ENCODE data around the gene MYOCOS.
"Not testable (repeated sequence)": the region's sequence is repeated elsewhere in the genome, so short reads cannot be mapped to it uniquely, and the experiment has no call there.

MYOCOS gene

GRCh38 chr1:171611306-171611705 is 10.7 kb upstream of the MYOCOS start:
- Histone ChIP-seq H3K27ac (replicated peaks) (no peak overlapping the region), H3K4me3 (replicated peaks; ENCODE audit: insufficient read depth, low read length) (no peak overlapping the region), H3K27me3 (ENCODE audit: insufficient read depth, poor library complexity, severe bottlenecking) (no peaks in the 10 kb centered on the region)
- TF ChIP-seq GABPA (IDR thresholded peaks at IDR 0.05; ENCODE audit: low read depth): no peak
- DNase-seq (ENCODE audit: low read depth in 1 of 2, low spot score in 1 of 2): no peak

GRCh38 chr1:171613282-171613681 is 8.8 kb upstream of the MYOCOS start:
- TF ChIP-seq GABPA (IDR thresholded peaks at IDR 0.05; ENCODE audit: low read depth): no peak
- TF ChIP-seq, protein P1, sequence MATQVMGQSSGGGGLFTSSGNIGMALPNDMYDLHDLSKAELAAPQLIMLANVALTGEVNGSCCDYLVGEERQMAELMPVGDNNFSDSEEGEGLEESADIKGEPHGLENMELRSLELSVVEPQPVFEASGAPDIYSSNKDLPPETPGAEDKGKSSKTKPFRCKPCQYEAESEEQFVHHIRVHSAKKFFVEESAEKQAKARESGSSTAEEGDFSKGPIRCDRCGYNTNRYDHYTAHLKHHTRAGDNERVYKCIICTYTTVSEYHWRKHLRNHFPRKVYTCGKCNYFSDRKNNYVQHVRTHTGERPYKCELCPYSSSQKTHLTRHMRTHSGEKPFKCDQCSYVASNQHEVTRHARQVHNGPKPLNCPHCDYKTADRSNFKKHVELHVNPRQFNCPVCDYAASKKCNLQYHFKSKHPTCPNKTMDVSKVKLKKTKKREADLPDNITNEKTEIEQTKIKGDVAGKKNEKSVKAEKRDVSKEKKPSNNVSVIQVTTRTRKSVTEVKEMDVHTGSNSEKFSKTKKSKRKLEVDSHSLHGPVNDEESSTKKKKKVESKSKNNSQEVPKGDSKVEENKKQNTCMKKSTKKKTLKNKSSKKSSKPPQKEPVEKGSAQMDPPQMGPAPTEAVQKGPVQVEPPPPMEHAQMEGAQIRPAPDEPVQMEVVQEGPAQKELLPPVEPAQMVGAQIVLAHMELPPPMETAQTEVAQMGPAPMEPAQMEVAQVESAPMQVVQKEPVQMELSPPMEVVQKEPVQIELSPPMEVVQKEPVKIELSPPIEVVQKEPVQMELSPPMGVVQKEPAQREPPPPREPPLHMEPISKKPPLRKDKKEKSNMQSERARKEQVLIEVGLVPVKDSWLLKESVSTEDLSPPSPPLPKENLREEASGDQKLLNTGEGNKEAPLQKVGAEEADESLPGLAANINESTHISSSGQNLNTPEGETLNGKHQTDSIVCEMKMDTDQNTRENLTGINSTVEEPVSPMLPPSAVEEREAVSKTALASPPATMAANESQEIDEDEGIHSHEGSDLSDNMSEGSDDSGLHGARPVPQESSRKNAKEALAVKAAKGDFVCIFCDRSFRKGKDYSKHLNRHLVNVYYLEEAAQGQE (IDR thresholded peaks at IDR 0.05; ENCODE audit: insufficient replicate concordance, low read depth): no peak
- no peak for TF ChIP-seq SPI1 (IDR thresholded peaks at IDR 0.05; ENCODE audit: borderline replicate concordance, low read depth)
- TF ChIP-seq, protein P2, sequence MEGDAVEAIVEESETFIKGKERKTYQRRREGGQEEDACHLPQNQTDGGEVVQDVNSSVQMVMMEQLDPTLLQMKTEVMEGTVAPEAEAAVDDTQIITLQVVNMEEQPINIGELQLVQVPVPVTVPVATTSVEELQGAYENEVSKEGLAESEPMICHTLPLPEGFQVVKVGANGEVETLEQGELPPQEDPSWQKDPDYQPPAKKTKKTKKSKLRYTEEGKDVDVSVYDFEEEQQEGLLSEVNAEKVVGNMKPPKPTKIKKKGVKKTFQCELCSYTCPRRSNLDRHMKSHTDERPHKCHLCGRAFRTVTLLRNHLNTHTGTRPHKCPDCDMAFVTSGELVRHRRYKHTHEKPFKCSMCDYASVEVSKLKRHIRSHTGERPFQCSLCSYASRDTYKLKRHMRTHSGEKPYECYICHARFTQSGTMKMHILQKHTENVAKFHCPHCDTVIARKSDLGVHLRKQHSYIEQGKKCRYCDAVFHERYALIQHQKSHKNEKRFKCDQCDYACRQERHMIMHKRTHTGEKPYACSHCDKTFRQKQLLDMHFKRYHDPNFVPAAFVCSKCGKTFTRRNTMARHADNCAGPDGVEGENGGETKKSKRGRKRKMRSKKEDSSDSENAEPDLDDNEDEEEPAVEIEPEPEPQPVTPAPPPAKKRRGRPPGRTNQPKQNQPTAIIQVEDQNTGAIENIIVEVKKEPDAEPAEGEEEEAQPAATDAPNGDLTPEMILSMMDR (IDR thresholded peaks at IDR 0.05; ENCODE audit: insufficient read depth, low read length): no peak
- no peak for TF ChIP-seq POLR2AphosphoS5 (IDR thresholded peaks at IDR 0.05; ENCODE audit: low read depth)
- Histone ChIP-seq H3K27me3 (ENCODE audit: insufficient read depth, poor library complexity, severe bottlenecking) (no peaks in the 10 kb centered on the region), H3K4me3 (replicated peaks; ENCODE audit: insufficient read depth, low read length) (no peak overlapping the region), H3K27ac (replicated peaks) (no peak overlapping the region)
- DNase-seq (ENCODE audit: low read depth in 1 of 2, low spot score in 1 of 2): no peak

GRCh38 chr1:171615122-171615906 is 6.7 kb upstream of the MYOCOS start:
- not testable (repeated sequence) for H3K27ac ChIP-seq (replicated peaks); H3K27me3 ChIP-seq (ENCODE audit: insufficient read depth, poor library complexity, severe bottlenecking); H3K4me3 ChIP-seq (replicated peaks; ENCODE audit: insufficient read depth, low read length); DNase-seq (ENCODE audit: low read depth in 1 of 2, low spot score in 1 of 2)

DNA sequence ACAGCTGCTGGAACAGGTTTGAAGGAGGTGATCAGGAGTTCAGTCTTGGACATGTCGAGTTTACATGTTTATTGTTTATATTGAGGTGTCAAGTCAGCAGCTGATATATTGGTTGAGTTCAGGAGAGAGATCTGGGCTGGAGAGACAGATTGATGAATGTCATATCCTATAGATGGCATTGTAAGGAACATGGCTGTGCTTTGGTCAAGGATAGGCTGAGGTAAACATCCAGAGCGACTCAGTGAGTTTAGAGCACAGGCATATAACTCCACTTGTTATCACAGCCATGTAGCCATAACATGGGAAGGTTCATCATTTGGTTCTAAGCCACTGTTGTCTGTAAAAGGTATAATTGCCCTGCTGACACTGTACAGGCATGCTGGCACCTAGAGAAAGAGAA is 5.5 kb upstream of the MYOCOS start:
- no peak for DNase-seq (ENCODE audit: low read depth in 1 of 2, low spot score in 1 of 2)
- H3K27ac ChIP-seq (replicated peaks): no peak overlapping the region
- peaks cover 2% of the 10 kb centered on the region for H3K27me3 ChIP-seq (ENCODE audit: insufficient read depth, poor library complexity, severe bottlenecking)
- TF ChIP-seq, protein P2 (IDR thresholded peaks at IDR 0.05; ENCODE audit: insufficient read depth, low read length): no peak
- no peak for TF ChIP-seq GABPA (IDR thresholded peaks at IDR 0.05; ENCODE audit: low read depth)
- no peak for TF ChIP-seq POLR2AphosphoS5 (IDR thresholded peaks at IDR 0.05; ENCODE audit: low read depth)
- no peak for TF ChIP-seq SPI1 (IDR thresholded peaks at IDR 0.05; ENCODE audit: borderline replicate concordance, low read depth)
- TF ChIP-seq, protein P1 (IDR thresholded peaks at IDR 0.05; ENCODE audit: insufficient replicate concordance, low read depth): no peak
- H3K4me3 ChIP-seq (replicated peaks; ENCODE audit: insufficient read depth, low read length): no peak overlapping the region
